ENCODE data around the gene ASB2.

DNA sequence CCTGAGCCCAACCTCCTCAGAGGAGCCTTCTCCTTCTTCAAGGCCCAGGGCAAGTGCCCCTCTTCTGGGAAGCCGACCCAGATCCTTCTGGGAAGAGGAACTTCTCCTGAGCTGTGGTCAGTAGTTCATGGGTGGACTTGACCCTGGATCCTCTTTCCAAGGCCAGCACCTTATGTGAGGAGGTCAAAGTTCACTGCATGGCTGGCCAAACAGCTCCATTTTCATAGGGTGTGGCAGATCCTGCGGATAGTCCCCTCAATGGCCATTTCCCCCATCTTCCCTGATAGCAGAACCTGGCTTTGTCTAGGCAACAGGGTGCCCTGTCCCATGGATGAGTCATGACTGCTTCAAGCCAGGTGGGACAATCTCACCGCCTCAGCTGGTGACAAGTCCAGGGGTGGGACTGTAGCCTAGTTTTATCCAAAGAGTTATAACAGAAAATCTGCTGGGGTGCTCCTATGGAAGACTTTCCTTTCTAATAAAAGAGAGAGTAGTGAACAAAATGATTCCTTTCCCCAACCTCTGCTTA lies 10.4 kb downstream of the ASB2 start:
- TF ChIP-seq, protein P1, sequence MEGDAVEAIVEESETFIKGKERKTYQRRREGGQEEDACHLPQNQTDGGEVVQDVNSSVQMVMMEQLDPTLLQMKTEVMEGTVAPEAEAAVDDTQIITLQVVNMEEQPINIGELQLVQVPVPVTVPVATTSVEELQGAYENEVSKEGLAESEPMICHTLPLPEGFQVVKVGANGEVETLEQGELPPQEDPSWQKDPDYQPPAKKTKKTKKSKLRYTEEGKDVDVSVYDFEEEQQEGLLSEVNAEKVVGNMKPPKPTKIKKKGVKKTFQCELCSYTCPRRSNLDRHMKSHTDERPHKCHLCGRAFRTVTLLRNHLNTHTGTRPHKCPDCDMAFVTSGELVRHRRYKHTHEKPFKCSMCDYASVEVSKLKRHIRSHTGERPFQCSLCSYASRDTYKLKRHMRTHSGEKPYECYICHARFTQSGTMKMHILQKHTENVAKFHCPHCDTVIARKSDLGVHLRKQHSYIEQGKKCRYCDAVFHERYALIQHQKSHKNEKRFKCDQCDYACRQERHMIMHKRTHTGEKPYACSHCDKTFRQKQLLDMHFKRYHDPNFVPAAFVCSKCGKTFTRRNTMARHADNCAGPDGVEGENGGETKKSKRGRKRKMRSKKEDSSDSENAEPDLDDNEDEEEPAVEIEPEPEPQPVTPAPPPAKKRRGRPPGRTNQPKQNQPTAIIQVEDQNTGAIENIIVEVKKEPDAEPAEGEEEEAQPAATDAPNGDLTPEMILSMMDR (IDR thresholded peaks at IDR 0.05) = no peak
- TF ChIP-seq POLR2AphosphoS5 (IDR thresholded peaks at IDR 0.05) (no peak), POLR2A (IDR thresholded peaks at IDR 0.05) (no peak)

Data from suprapubic skin (tissue), 4 donors.